ENCODE measurements around the gene BNIP2.
"Not testable (repeated sequence)": the region's sequence is repeated elsewhere in the genome, so short reads cannot be mapped to it uniquely, and the experiment has no call there.

- not testable (repeated sequence) for TF ChIP-seq EZH2 (IDR thresholded peaks at IDR 0.05; ENCODE audit: insufficient read depth, poor library complexity, severe bottlenecking); EZH2phosphoT487 (IDR thresholded peaks at IDR 0.05; ENCODE audit: insufficient read depth, low read depth)
Observed at GRCh38 chr15:59698065-59698464, 8.9 kb upstream of the BNIP2 start.

Data from GM23248 (cell line).